GM18870 (cell line): ENCODE results near the gene GALNT15.

Source experiments
- ATAC-seq: cut with Tn5 transposase; IDR thresholded peaks from one replicate; pipeline ENCODE4 v1.9.1; 2021; ENCODE audit warnings: moderate library complexity; ENCODE audit not compliant: unreplicated experiment

Gene GALNT15

GRCh38 chr3:16249886-16250285 lies 75.4 kb downstream of the GALNT15 start:
- ATAC-seq: no peak

- ATAC-seq: no peak
Measured at GRCh38 chr3:16251316-16252085, 77.0 kb downstream of the GALNT15 start.

GRCh38 chr3:16252243-16252978 lies 77.9 kb downstream of the GALNT15 start:
- ATAC-seq: peak; percentile 63

GRCh38 chr3:16252988-16253387 lies 78.5 kb downstream of the GALNT15 start:
- ATAC-seq: peak; percentile 14

GRCh38 chr3:16253601-16254000 lies 79.1 kb downstream of the GALNT15 start:
- ATAC-seq: no peak

GRCh38 chr3:16254916-16255315 lies 80.4 kb downstream of the GALNT15 start:
- ATAC-seq: no peak

GRCh38 chr3:16255326-16255725 lies 80.8 kb downstream of the GALNT15 start:
- ATAC-seq: no peak

- ATAC-seq: no peak
Measured at GRCh38 chr3:16255726-16256125, 81.2 kb downstream of the GALNT15 start.

GRCh38 chr3:16257309-16257708 lies 82.8 kb downstream of the GALNT15 start:
- ATAC-seq: no peak

- ATAC-seq: no peak
Measured at GRCh38 chr3:16258177-16258576, 83.7 kb downstream of the GALNT15 start.

- no peak for ATAC-seq
Measured at GRCh38 chr3:16258866-16259265, 84.4 kb downstream of the GALNT15 start.

- no peak for ATAC-seq
Measured at GRCh38 chr3:16260046-16260445, 85.6 kb downstream of the GALNT15 start.

- no peak for ATAC-seq
Measured at GRCh38 chr3:16262174-16262573, 87.7 kb downstream of the GALNT15 start.

GRCh38 chr3:16264174-16264707 lies 89.8 kb downstream of the GALNT15 start:
- ATAC-seq: no peak

GRCh38 chr3:16264708-16265454 lies 90.4 kb downstream of the GALNT15 start, which contains the start of the genes DPH3 and OXNAD1:
Gene DPH3 (minus strand): TSS chr3:16264943. CDS start chr3:16264876, 67 bp downstream.
Gene OXNAD1 (plus strand): TSS chr3:16265212. CDS start chr3:16270953, 5,741 bp downstream.
- peak; percentile 96 for ATAC-seq

GRCh38 chr3:16265455-16265786 lies 90.9 kb downstream of the GALNT15 start:
- no peak for ATAC-seq

- no peak for ATAC-seq
Measured at GRCh38 chr3:16266714-16267113, 92.2 kb downstream of the GALNT15 start.

GRCh38 chr3:16270855-16271254 lies 96.4 kb downstream of the GALNT15 start:
- no peak for ATAC-seq

- no peak for ATAC-seq
Measured at GRCh38 chr3:16272588-16272987, 98.1 kb downstream of the GALNT15 start.

- no peak for ATAC-seq
Measured at GRCh38 chr3:16273867-16274266, 99.4 kb downstream of the GALNT15 start.

GRCh38 chr3:16277471-16277870 lies 103.0 kb downstream of the GALNT15 start:
- ATAC-seq: no peak
